H9 (cell line): ENCODE results near the gene WDR27. TPM values are rescaled to one million over a fixed set of nuclear protein-coding genes. Genes with fewer than 3 reads are reported as not detected.

Experiments used
- DNase-seq: peaks from one replicate; pipeline ENCODE4 v3.0.0-alpha.2; 2017
- H2AFZ ChIP-seq: one replicate; pipeline ENCODE4 v1.6.1; 2013; ENCODE audit warnings: mild to moderate bottlenecking, low read length, control low read depth, moderate library complexity
- H2AK5ac ChIP-seq: 2 replicates; pipeline ENCODE4 v1.6.1; 2013; ENCODE audit warnings: low read length, control low read depth, mixed read lengths; ENCODE audit not compliant: insufficient read length
- H2BK120ac ChIP-seq: one replicate; pipeline ENCODE4 v1.6.1; 2013; ENCODE audit warnings: low read depth, mild to moderate bottlenecking, low read length, control low read depth, inconsistent platforms; ENCODE audit not compliant: poor library complexity, severe bottlenecking
- H2BK12ac ChIP-seq: 2 replicates; pipeline ENCODE4 v1.6.1; 2013; ENCODE audit warnings: low read length, control low read depth, mixed read lengths, low read depth; ENCODE audit not compliant: insufficient read length
- H2BK15ac ChIP-seq: 2 replicates; pipeline ENCODE4 v1.6.1; 2013; ENCODE audit warnings: low read depth, low read length, control low read depth
- H2BK20ac ChIP-seq: one replicate; pipeline ENCODE4 v1.6.1; 2013; ENCODE audit warnings: low read depth, mild to moderate bottlenecking, low read length, control low read depth, inconsistent platforms; ENCODE audit not compliant: poor library complexity, severe bottlenecking
- H2BK5ac ChIP-seq: 2 replicates; pipeline ENCODE4 v1.6.1; 2013; ENCODE audit warnings: low read length, control low read depth, mixed read lengths; ENCODE audit not compliant: insufficient read length
- H3K14ac ChIP-seq: 2 replicates; pipeline ENCODE4 v1.6.1; 2013; ENCODE audit warnings: low read length, control low read depth; ENCODE audit not compliant: insufficient read depth
- H3K18ac ChIP-seq: 2 replicates; pipeline ENCODE4 v1.6.1; 2013; ENCODE audit warnings: low read depth, mild to moderate bottlenecking, mixed read lengths, low read length, control low read depth; ENCODE audit not compliant: insufficient read length
- H3K23ac ChIP-seq: 2 replicates; pipeline ENCODE4 v1.6.1; 2013; ENCODE audit warnings: low read length, control low read depth, mixed read lengths, low read depth; ENCODE audit not compliant: insufficient read length
- H3K23me2 ChIP-seq: 2 replicates; pipeline ENCODE4 v1.6.1; 2013; ENCODE audit warnings: low read depth, mild to moderate bottlenecking, mixed read lengths, low read length, control low read depth; ENCODE audit not compliant: insufficient read length, poor library complexity, severe bottlenecking
- H3K27ac ChIP-seq: 2 replicates; pipeline ENCODE4 v1.5.1; 2013; ENCODE audit warnings: low read length, control low read depth, mixed read lengths, low read depth; ENCODE audit not compliant: insufficient read length
- H3K27me3 ChIP-seq: 2 replicates; pipeline ENCODE4 v1.6.1; 2013; ENCODE audit warnings: low read length, control low read depth, inconsistent platforms; ENCODE audit not compliant: insufficient read depth
- H3K4ac ChIP-seq: 2 replicates; pipeline ENCODE4 v1.6.1; 2013; ENCODE audit warnings: low read depth, mild to moderate bottlenecking, control low read depth, inconsistent platforms, low read length, moderate library complexity
- H3K4me1 ChIP-seq: 2 replicates; pipeline ENCODE4 v1.6.1; 2013; ENCODE audit warnings: low read length, control low read depth, inconsistent platforms; ENCODE audit not compliant: insufficient read depth
- H3K4me2 ChIP-seq: 2 replicates; pipeline ENCODE4 v1.6.1; 2013; ENCODE audit warnings: low read length, control low read depth, mixed read lengths; ENCODE audit not compliant: insufficient read length, insufficient read depth
- H3K56ac ChIP-seq: 2 replicates; pipeline ENCODE4 v1.6.1; 2013; ENCODE audit warnings: low read depth, mild to moderate bottlenecking, mixed read lengths, low read length, control low read depth; ENCODE audit not compliant: insufficient read length
- H3K79me1 ChIP-seq: 2 replicates; pipeline ENCODE4 v1.6.1; 2013; ENCODE audit warnings: low read depth, mild to moderate bottlenecking, moderate library complexity, low read length, control low read depth, inconsistent platforms; ENCODE audit not compliant: insufficient read depth, poor library complexity, severe bottlenecking
- H3K79me2 ChIP-seq: 2 replicates; pipeline ENCODE4 v1.6.1; 2013; ENCODE audit warnings: low read length, control low read depth, inconsistent platforms; ENCODE audit not compliant: insufficient read depth
- H3K9ac ChIP-seq: 2 replicates; pipeline ENCODE4 v1.6.1; 2013; ENCODE audit warnings: low read length, control low read depth, mixed read lengths; ENCODE audit not compliant: insufficient read length; ENCODE audit errors: extremely low read depth
- H3K9me3 ChIP-seq: one replicate; pipeline ENCODE4 v1.6.1; 2013; ENCODE audit warnings: low read depth, low read length, inconsistent platforms; ENCODE audit not compliant: control insufficient read depth
- H3T11ph ChIP-seq: one replicate; pipeline ENCODE4 v1.6.1; 2013; ENCODE audit warnings: mild to moderate bottlenecking, low read length, control low read depth, inconsistent platforms
- H4K20me1 ChIP-seq: one replicate; pipeline ENCODE4 v1.6.1; 2013; ENCODE audit not compliant: control insufficient read depth, insufficient read length, insufficient read depth
- H4K5ac ChIP-seq: 2 replicates; pipeline ENCODE4 v1.6.1; 2013; ENCODE audit warnings: low read depth, mild to moderate bottlenecking, mixed read lengths, low read length, control low read depth; ENCODE audit not compliant: insufficient read length
- H4K8ac ChIP-seq: replicated peaks from 2 replicates; pipeline ENCODE4 v1.6.1; 2013; ENCODE audit warnings: low read length, control low read depth, mixed read lengths, low read depth; ENCODE audit not compliant: insufficient read length
- H4K91ac ChIP-seq: 2 replicates; pipeline ENCODE4 v1.6.1; 2013; ENCODE audit warnings: low read depth, mild to moderate bottlenecking, moderate library complexity, mixed read lengths, low read length, control low read depth; ENCODE audit not compliant: insufficient read length
- H3K27ac Mint-ChIP-seq, 3 experiments: 2 replicates in 2 of 3; 3 replicates in 1 of 3; pipeline ENCODE4 v1.8.0; 2020 to 2021; ENCODE audit warnings: mixed read lengths in 3 of 3, mild to moderate bottlenecking in 1 of 3, moderate library complexity in 1 of 3
- H3K27me3 Mint-ChIP-seq: 2 replicates; pipeline ENCODE4 v1.8.0; 2021; ENCODE audit warnings: low read depth, mild to moderate bottlenecking, moderate library complexity, mixed read lengths
- H3K36me3 Mint-ChIP-seq, 3 experiments: 2 replicates in 2 of 3; 3 replicates in 1 of 3; pipeline ENCODE4 v1.8.0; 2020 to 2021; ENCODE audit warnings: low read depth in 3 of 3, mixed read lengths in 3 of 3; ENCODE audit not compliant: insufficient read depth in 1 of 3
- H3K4me1 Mint-ChIP-seq, 2 experiments: 2 replicates each; pipeline ENCODE4 v1.8.0; 2020; ENCODE audit warnings: mixed read lengths in 2 of 2
- H3K4me3 Mint-ChIP-seq, 2 experiments: 2 replicates in 1 of 2; 3 replicates in 1 of 2; pipeline ENCODE4 v1.8.0; 2020 to 2021; ENCODE audit warnings: mild to moderate bottlenecking in 2 of 2, mixed read lengths in 2 of 2, moderate library complexity in 1 of 2
- H3K9me3 Mint-ChIP-seq, 2 experiments: 2 replicates in 1 of 2; 3 replicates in 1 of 2; pipeline ENCODE4 v1.8.0; 2020; ENCODE audit warnings: mild to moderate bottlenecking in 2 of 2, mixed read lengths in 2 of 2, moderate library complexity in 1 of 2
- WGBS: extraction: QIAGEN DNeasy Blood & Tissue Kit; methylation state at CpG from one replicate; pipeline ENCODE4 v1.1.7; 2013; ENCODE audit warnings: missing lambda C conversion rate, low lambda C conversion rate, mixed read lengths; ENCODE audit not compliant: insufficient read length; ENCODE audit errors: extremely low coverage; 5-methylcytosine and 5-hydroxymethylcytosine counted together
- total RNA-seq: library from RNA; stranded (reverse); gene quantifications from 2 replicates; pipeline ENCODE4 v1.2.1, GENCODE V29; 2021
- TF ChIP-seq, protein P1 (sequence below): fragments of 200-600 bp; sonication (generic); conservative IDR thresholded peaks from 3 replicates; pipeline ENCODE4 v1.8.0; 2021; ENCODE audit warnings: antibody characterized with exemption, mild to moderate bottlenecking

WDR27 gene
- total RNA-seq, 1 experiment from 2014 or later: 48.7 TPM

DNA sequence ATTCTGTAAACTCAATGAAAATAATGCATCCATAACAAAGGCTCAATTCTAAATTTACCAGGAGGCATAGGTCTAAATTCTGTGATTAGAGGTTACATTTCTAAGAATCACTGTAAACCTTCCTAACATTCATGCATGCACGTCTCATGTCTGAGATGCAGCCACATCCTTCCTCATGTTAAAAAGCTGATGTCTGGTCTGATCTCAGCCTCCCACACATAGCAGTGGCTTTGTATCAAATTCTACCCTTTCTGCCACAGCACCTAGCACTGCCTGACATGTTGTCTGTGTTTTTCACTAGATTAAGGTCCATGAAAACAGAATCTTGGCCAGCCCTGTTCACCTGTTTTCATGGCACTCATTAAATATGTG, 171.1 kb downstream of the WDR27 start:
- H3K27ac ChIP-seq: no peak overlapping the region
- TF ChIP-seq, protein P1, sequence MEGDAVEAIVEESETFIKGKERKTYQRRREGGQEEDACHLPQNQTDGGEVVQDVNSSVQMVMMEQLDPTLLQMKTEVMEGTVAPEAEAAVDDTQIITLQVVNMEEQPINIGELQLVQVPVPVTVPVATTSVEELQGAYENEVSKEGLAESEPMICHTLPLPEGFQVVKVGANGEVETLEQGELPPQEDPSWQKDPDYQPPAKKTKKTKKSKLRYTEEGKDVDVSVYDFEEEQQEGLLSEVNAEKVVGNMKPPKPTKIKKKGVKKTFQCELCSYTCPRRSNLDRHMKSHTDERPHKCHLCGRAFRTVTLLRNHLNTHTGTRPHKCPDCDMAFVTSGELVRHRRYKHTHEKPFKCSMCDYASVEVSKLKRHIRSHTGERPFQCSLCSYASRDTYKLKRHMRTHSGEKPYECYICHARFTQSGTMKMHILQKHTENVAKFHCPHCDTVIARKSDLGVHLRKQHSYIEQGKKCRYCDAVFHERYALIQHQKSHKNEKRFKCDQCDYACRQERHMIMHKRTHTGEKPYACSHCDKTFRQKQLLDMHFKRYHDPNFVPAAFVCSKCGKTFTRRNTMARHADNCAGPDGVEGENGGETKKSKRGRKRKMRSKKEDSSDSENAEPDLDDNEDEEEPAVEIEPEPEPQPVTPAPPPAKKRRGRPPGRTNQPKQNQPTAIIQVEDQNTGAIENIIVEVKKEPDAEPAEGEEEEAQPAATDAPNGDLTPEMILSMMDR: no peak

More for the DNA sequence above, 171.1 kb downstream of the WDR27 start:
- Histone ChIP-seq H3K56ac (no peak overlapping the region), H3K4me2 (no peak overlapping the region), H3K4me1 (no peaks in the 10 kb centered on the region), H3K9me3 (peaks cover 5% of the 10 kb centered on the region), H3K14ac (no peak overlapping the region), H3K4ac (no peak overlapping the region), H2BK120ac (no peak overlapping the region), H4K5ac (no peak overlapping the region), H3K27me3 (no peaks in the 10 kb centered on the region), H4K8ac (no peak overlapping the region), H3T11ph (no peak overlapping the region), H3K23me2 (no peaks in the 10 kb centered on the region), H2BK15ac (no peak overlapping the region), H2BK5ac (no peak overlapping the region), H3K79me2 (no peaks in the 10 kb centered on the region), H4K20me1 (no peaks in the 10 kb centered on the region), H2BK20ac (no peak overlapping the region), H2AFZ (no peak overlapping the region), H3K18ac (no peak overlapping the region), H2BK12ac (no peak overlapping the region), H3K79me1 (no peaks in the 10 kb centered on the region), H2AK5ac (no peak overlapping the region), H3K9ac (no peak overlapping the region), H3K23ac (no peak overlapping the region), H4K91ac (no peak overlapping the region)
- Mint-ChIP-seq H3K4me1 (no peaks in the 10 kb centered on the region), H3K4me3 (no peak overlapping the region), H3K27ac (no peak overlapping the region), H3K9me3 (peaks cover 22 to 23% of the 10 kb centered on the region in 2 experiments), H3K27me3 (no peaks in the 10 kb centered on the region), H3K36me3 (peaks cover 13 to 23% (median 18%) of the 10 kb centered on the region in 3 experiments)
- WGBS: no CpG with 5 or more reads among the region's 1 CpG
- no peak for DNase-seq
